ENCODE results near the gene MAB21L3.
A peak's percentile ranks its signal among the peaks of the same experiment; 100 is the strongest.

The MAB21L3 gene

GRCh38 chr1:116110567-116111523, at the start of gene MAB21L3:
Gene MAB21L3 (plus strand): TSS chr1:116111399. CDS start chr1:116112616, 1,217 bp downstream.
- Histone ChIP-seq H3K27ac (ENCODE audit: low read depth, low read length) (no peak within 1 kb of the TSS), H3K4me3 (ENCODE audit: low read depth in 1 of 2, low read length in 2 of 2) (peak within 1 kb of the TSS in 1 of 2 donors; percentile 16), H3K27me3 (ENCODE audit: control insufficient read depth in 1 of 2, insufficient read depth in 2 of 2, low read length in 2 of 2) (no peaks in the 10 kb centered on the region), H3K4me1 (ENCODE audit: control insufficient read depth in 1 of 2, insufficient read depth in 2 of 2, low read length in 2 of 2) (peaks cover 20 to 22% of the 10 kb centered on the region in 2 donors), H3K9ac (ENCODE audit: low read depth in 1 of 2, low read length in 2 of 2) (peak within 1 kb of the TSS in 1 of 2 donors; percentile 9), H3K9me3 (ENCODE audit: control insufficient read depth in 1 of 2, low read length in 2 of 2) (no peaks in the 10 kb centered on the region), H3K36me3 (ENCODE audit: control insufficient read depth in 1 of 2, insufficient read depth in 2 of 2, low read length in 2 of 2) (no peaks in the 10 kb centered on the region)

GRCh38 chr1:116062201-116062600, 49.0 kb upstream of the MAB21L3 start:
- H3K27ac ChIP-seq (ENCODE audit: low read depth, low read length) = no peak overlapping the region
- H3K9me3 ChIP-seq (ENCODE audit: control insufficient read depth in 1 of 2, low read length in 2 of 2) = no peaks in the 10 kb centered on the region
- no peak overlapping the region for H3K9ac ChIP-seq (ENCODE audit: low read depth in 1 of 2, low read length in 2 of 2)
- H3K4me1 ChIP-seq (ENCODE audit: control insufficient read depth in 1 of 2, insufficient read depth in 2 of 2, low read length in 2 of 2) = no peaks in the 10 kb centered on the region
- peaks cover 0 to 2% of the 10 kb centered on the region in 2 donors for H3K36me3 ChIP-seq (ENCODE audit: control insufficient read depth in 1 of 2, insufficient read depth in 2 of 2, low read length in 2 of 2)
- no peaks in the 10 kb centered on the region for H3K27me3 ChIP-seq (ENCODE audit: control insufficient read depth in 1 of 2, insufficient read depth in 2 of 2, low read length in 2 of 2)
- no peak overlapping the region for H3K4me3 ChIP-seq (ENCODE audit: low read depth in 1 of 2, low read length in 2 of 2)

- Histone ChIP-seq H3K9me3 (ENCODE audit: control insufficient read depth in 1 of 2, low read length in 2 of 2) (no peaks in the 10 kb centered on the region), H3K27me3 (ENCODE audit: control insufficient read depth in 1 of 2, insufficient read depth in 2 of 2, low read length in 2 of 2) (no peaks in the 10 kb centered on the region), H3K4me3 (ENCODE audit: low read depth in 1 of 2, low read length in 2 of 2) (no peak overlapping the region), H3K9ac (ENCODE audit: low read depth in 1 of 2, low read length in 2 of 2) (no peak overlapping the region), H3K4me1 (ENCODE audit: control insufficient read depth in 1 of 2, insufficient read depth in 2 of 2, low read length in 2 of 2) (no peaks in the 10 kb centered on the region), H3K36me3 (ENCODE audit: control insufficient read depth in 1 of 2, insufficient read depth in 2 of 2, low read length in 2 of 2) (peaks cover 0 to 2% of the 10 kb centered on the region in 2 donors), H3K27ac (ENCODE audit: low read depth, low read length) (no peak overlapping the region)
These were observed 46.6 kb upstream of the MAB21L3 start for GRCh38 chr1:116064616-116065015.

GRCh38 chr1:116066868-116067565, 44.2 kb upstream of the MAB21L3 start:
- Histone ChIP-seq H3K9me3 (ENCODE audit: control insufficient read depth in 1 of 2, low read length in 2 of 2) (no peaks in the 10 kb centered on the region), H3K4me1 (ENCODE audit: control insufficient read depth in 1 of 2, insufficient read depth in 2 of 2, low read length in 2 of 2) (no peaks in the 10 kb centered on the region), H3K36me3 (ENCODE audit: control insufficient read depth in 1 of 2, insufficient read depth in 2 of 2, low read length in 2 of 2) (peaks cover 0 to 2% of the 10 kb centered on the region in 2 donors), H3K9ac (ENCODE audit: low read depth in 1 of 2, low read length in 2 of 2) (no peak overlapping the region), H3K27me3 (ENCODE audit: control insufficient read depth in 1 of 2, insufficient read depth in 2 of 2, low read length in 2 of 2) (no peaks in the 10 kb centered on the region), H3K27ac (ENCODE audit: low read depth, low read length) (no peak overlapping the region), H3K4me3 (ENCODE audit: low read depth in 1 of 2, low read length in 2 of 2) (no peak overlapping the region)

GRCh38 chr1:116067566-116067890, 43.7 kb upstream of the MAB21L3 start:
- Histone ChIP-seq H3K36me3 (ENCODE audit: control insufficient read depth in 1 of 2, insufficient read depth in 2 of 2, low read length in 2 of 2) (peaks cover 0 to 2% of the 10 kb centered on the region in 2 donors), H3K27me3 (ENCODE audit: control insufficient read depth in 1 of 2, insufficient read depth in 2 of 2, low read length in 2 of 2) (no peaks in the 10 kb centered on the region), H3K27ac (ENCODE audit: low read depth, low read length) (no peak overlapping the region), H3K4me3 (ENCODE audit: low read depth in 1 of 2, low read length in 2 of 2) (no peak overlapping the region), H3K4me1 (ENCODE audit: control insufficient read depth in 1 of 2, insufficient read depth in 2 of 2, low read length in 2 of 2) (no peaks in the 10 kb centered on the region), H3K9ac (ENCODE audit: low read depth in 1 of 2, low read length in 2 of 2) (no peak overlapping the region), H3K9me3 (ENCODE audit: control insufficient read depth in 1 of 2, low read length in 2 of 2) (no peaks in the 10 kb centered on the region)

GRCh38 chr1:116075575-116075974, 35.6 kb upstream of the MAB21L3 start:
- Histone ChIP-seq H3K27ac (ENCODE audit: low read depth, low read length) (no peak overlapping the region), H3K27me3 (ENCODE audit: control insufficient read depth in 1 of 2, insufficient read depth in 2 of 2, low read length in 2 of 2) (no peaks in the 10 kb centered on the region), H3K9ac (ENCODE audit: low read depth in 1 of 2, low read length in 2 of 2) (no peak overlapping the region), H3K4me3 (ENCODE audit: low read depth in 1 of 2, low read length in 2 of 2) (no peak overlapping the region), H3K36me3 (ENCODE audit: control insufficient read depth in 1 of 2, insufficient read depth in 2 of 2, low read length in 2 of 2) (no peaks in the 10 kb centered on the region), H3K4me1 (ENCODE audit: control insufficient read depth in 1 of 2, insufficient read depth in 2 of 2, low read length in 2 of 2) (no peaks in the 10 kb centered on the region), H3K9me3 (ENCODE audit: control insufficient read depth in 1 of 2, low read length in 2 of 2) (no peaks in the 10 kb centered on the region)

GRCh38 chr1:116075990-116076389, 35.2 kb upstream of the MAB21L3 start:
- H3K9me3 ChIP-seq (ENCODE audit: control insufficient read depth in 1 of 2, low read length in 2 of 2) = no peaks in the 10 kb centered on the region
- H3K4me1 ChIP-seq (ENCODE audit: control insufficient read depth in 1 of 2, insufficient read depth in 2 of 2, low read length in 2 of 2) = no peaks in the 10 kb centered on the region
- no peak overlapping the region for H3K9ac ChIP-seq (ENCODE audit: low read depth in 1 of 2, low read length in 2 of 2)
- no peaks in the 10 kb centered on the region for H3K36me3 ChIP-seq (ENCODE audit: control insufficient read depth in 1 of 2, insufficient read depth in 2 of 2, low read length in 2 of 2)
- no peak overlapping the region for H3K27ac ChIP-seq (ENCODE audit: low read depth, low read length)
- no peaks in the 10 kb centered on the region for H3K27me3 ChIP-seq (ENCODE audit: control insufficient read depth in 1 of 2, insufficient read depth in 2 of 2, low read length in 2 of 2)
- no peak overlapping the region for H3K4me3 ChIP-seq (ENCODE audit: low read depth in 1 of 2, low read length in 2 of 2)

GRCh38 chr1:116076831-116077230, 34.4 kb upstream of the MAB21L3 start:
- no peaks in the 10 kb centered on the region for H3K4me1 ChIP-seq (ENCODE audit: control insufficient read depth in 1 of 2, insufficient read depth in 2 of 2, low read length in 2 of 2)
- H3K36me3 ChIP-seq (ENCODE audit: control insufficient read depth in 1 of 2, insufficient read depth in 2 of 2, low read length in 2 of 2) = no peaks in the 10 kb centered on the region
- H3K9ac ChIP-seq (ENCODE audit: low read depth in 1 of 2, low read length in 2 of 2) = no peak overlapping the region
- no peaks in the 10 kb centered on the region for H3K9me3 ChIP-seq (ENCODE audit: control insufficient read depth in 1 of 2, low read length in 2 of 2)
- H3K4me3 ChIP-seq (ENCODE audit: low read depth in 1 of 2, low read length in 2 of 2) = no peak overlapping the region
- no peaks in the 10 kb centered on the region for H3K27me3 ChIP-seq (ENCODE audit: control insufficient read depth in 1 of 2, insufficient read depth in 2 of 2, low read length in 2 of 2)
- no peak overlapping the region for H3K27ac ChIP-seq (ENCODE audit: low read depth, low read length)

GRCh38 chr1:116078699-116079223, 32.4 kb upstream of the MAB21L3 start:
- Histone ChIP-seq H3K27ac (ENCODE audit: low read depth, low read length) (no peak overlapping the region), H3K4me3 (ENCODE audit: low read depth in 1 of 2, low read length in 2 of 2) (no peak overlapping the region), H3K4me1 (ENCODE audit: control insufficient read depth in 1 of 2, insufficient read depth in 2 of 2, low read length in 2 of 2) (no peaks in the 10 kb centered on the region), H3K27me3 (ENCODE audit: control insufficient read depth in 1 of 2, insufficient read depth in 2 of 2, low read length in 2 of 2) (no peaks in the 10 kb centered on the region), H3K36me3 (ENCODE audit: control insufficient read depth in 1 of 2, insufficient read depth in 2 of 2, low read length in 2 of 2) (no peaks in the 10 kb centered on the region), H3K9me3 (ENCODE audit: control insufficient read depth in 1 of 2, low read length in 2 of 2) (no peaks in the 10 kb centered on the region), H3K9ac (ENCODE audit: low read depth in 1 of 2, low read length in 2 of 2) (no peak overlapping the region)

GRCh38 chr1:116087628-116088027, 23.6 kb upstream of the MAB21L3 start:
- no peaks in the 10 kb centered on the region for H3K36me3 ChIP-seq (ENCODE audit: control insufficient read depth in 1 of 2, insufficient read depth in 2 of 2, low read length in 2 of 2)
- H3K27ac ChIP-seq (ENCODE audit: low read depth, low read length) = no peak overlapping the region
- H3K4me3 ChIP-seq (ENCODE audit: low read depth in 1 of 2, low read length in 2 of 2) = no peak overlapping the region
- H3K9me3 ChIP-seq (ENCODE audit: control insufficient read depth in 1 of 2, low read length in 2 of 2) = peaks cover 4 to 16% of the 10 kb centered on the region in 2 donors
- H3K9ac ChIP-seq (ENCODE audit: low read depth in 1 of 2, low read length in 2 of 2) = no peak overlapping the region
- H3K4me1 ChIP-seq (ENCODE audit: control insufficient read depth in 1 of 2, insufficient read depth in 2 of 2, low read length in 2 of 2) = no peaks in the 10 kb centered on the region
- no peaks in the 10 kb centered on the region for H3K27me3 ChIP-seq (ENCODE audit: control insufficient read depth in 1 of 2, insufficient read depth in 2 of 2, low read length in 2 of 2)
